ENCODE data around the gene STXBP1.

Gene STXBP1

DNA sequence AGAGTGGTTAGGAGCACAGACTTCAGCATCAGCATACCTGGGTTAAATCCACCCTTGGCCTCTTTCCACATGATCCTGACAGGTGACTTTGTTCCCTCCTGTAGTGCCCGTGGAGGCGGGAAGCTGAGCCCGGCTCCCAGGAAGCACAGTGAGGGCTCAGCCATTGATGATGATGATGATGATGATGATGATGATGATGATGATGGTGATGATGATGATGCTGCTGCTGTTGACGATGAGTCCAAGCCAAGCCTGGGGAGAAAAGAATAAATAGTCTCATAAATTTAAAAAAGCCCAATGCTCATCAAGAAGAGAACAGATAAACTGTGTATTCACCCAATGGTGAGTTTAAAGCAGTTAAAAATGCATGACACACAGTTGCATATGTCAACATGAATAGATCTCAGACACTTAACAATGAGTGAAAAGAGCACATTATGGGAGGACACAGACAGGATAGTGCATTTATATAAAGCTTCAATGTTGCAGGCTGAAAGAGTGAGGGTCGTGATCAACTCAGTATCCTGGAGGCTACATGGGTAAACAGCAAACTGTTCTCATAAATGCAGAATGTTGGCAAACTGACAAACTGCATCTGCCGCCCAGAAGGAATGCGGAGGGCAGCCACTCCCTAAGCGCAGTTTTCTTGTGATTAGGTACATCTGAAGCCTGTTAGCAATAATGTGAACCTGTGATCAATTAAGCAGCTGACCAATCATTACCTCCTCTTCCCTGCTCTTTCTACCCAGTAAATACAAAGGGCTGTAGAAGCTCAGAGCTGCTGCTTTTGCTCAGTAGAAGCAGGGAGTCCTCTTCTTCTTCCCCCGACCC is 83.0 kb downstream of the STXBP1 start:
- DNase-seq: no peak

DNA sequence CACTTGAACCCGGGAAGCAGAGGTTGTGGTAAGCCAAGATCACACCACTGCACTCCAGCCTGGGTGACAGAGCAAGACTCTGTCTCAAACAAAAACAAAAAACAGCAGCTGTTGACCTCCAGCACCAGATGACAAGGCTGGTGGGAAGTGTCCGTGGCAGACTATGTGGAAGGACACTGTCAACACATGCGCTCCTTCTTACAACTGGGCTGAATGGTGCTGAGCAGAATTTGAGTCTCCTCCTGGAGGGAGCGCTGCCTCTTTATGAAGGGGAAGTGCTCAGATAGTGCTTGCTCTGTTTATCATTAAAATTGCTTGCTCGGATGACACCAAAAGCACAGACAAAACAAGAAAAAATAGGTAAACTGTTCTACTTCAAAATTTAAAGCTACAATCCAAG is 85.5 kb downstream of the STXBP1 start:
- DNase-seq: no peak

DNA sequence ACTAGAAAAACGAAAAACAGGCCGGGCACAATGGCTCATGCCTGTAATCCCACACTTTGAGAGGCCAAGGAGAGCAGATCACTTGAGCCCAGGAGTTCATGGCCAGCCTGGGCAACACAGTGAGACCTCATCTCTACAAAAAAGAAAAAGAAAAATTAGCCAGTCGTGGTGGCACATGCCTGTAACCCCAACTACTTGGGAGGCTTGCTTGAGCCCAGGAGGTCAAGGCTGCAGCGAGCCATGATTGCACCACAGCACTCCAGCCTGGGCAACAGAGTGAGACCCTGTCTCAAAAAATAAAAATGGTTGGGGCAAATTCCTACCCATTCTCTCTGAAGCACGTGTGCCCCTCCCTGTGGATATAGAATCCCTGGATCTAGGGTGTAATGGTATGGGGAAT is 86.3 kb downstream of the STXBP1 start:
- no peak for DNase-seq

DNA sequence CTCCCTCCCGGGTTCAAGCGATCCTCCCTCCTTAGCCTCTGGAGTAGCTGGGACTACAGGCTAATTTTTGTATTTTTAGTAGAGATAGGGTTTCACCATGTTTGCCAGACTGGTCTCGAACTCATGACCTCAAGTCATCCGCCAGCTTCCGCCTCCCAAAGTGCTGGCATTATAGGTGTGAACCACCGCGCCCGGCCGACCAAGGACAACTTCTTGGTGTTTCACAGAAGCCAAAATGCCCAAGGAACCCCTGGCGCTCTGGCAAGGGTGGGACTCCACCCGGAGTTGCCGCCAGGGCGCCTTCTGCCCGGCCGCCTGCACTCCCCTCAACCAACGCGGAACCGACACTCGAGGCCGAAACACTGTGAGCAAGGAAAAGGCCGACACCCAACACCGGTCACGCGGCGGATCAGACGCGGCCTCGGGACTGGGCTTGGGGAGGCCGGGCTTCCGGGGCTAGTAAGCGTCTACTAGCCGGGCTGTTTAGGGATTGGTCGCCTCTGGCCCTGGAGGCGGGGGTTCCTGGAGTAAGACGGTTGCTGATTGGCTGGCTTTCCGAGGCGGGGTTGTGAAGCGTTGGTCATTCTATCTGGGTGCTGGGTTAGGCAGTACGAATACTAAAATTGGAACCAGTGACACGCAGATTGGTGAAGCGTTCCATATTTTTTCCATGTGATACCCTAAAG is 87.1 kb downstream of the STXBP1 start:
- DNase-seq: peak; percentile 92

DNA sequence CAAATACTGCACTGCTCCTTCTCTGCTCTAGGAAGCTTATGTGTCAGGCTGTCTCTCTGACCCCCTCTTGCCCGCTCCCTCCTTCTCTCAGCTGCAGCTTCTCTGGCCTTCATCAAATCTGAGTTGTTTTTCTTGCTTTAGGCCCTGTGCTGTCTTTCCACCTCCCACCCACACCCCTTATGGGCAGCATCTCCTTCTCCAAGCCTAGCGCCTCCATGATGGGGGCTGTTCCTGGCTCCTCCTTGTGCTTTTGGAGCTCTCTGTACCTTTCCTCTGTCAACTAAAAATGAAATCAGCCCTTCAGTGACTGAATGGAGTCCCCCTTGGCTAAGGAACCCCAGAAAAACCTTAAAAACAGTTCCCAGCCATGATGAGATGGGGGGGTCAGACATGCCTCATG is 88.1 kb downstream of the STXBP1 start:
- no peak for DNase-seq

DNA sequence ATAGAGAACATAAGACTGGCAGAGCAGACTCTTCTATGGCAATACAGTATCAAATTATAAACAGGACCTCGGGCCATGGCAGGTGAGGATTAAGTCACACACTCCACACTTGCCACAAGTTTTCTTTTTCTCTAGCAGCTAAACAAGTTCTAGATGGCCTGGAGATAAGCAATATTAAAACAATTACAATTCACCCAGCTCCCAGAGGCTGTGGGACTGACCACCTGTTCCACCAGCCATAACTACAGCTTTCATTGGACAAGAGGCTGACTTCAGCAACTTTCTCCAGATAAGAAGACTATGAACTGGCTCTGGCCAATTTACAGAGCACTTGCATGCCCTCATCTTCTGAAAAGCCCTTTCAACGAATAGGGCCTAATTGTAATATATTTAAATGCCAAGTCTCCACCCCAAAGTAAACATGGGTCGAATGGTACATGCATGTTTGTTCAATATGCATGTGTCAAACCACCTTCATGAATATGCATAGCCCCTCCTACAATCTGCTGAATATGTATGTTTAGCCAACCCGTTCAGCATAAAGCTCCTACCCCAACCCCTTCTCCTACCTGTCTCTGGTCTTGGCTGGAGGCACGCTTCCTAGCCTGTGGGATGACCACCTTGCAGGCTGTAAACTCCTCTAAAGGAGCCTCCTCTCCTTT is 88.6 kb downstream of the STXBP1 start:
- DNase-seq: no peak

DNA sequence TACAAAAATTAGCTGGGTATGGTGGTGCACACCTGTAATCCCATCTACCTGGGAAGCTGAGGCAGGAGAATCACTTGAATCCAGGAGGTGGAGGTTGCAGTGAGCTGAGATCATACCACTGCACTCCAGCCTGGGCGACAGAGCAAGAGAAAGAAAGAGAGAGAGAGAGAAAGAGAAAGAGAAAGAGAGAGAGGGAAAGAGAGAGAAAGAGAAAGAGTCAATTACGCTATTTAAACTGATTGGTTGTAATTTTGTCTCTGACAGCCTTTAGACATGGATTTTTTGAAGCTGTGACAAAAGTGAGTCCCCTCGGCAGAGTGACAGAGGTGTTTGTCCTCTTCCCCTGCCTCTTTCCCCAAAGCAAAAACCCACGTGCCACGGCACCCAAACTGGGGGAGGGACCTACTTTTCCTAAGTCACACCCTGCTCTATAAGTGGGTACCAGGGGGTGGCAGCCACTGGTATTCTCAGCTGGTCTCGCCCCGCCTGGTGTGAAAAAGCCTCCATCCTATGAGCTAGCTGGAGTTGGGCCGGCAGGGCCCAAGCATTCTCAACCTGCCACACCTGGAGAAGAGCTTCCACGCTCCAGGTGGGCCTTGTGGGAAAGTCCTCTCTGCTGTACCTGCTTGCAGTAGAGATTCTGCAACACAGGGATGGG is 91.3 kb downstream of the STXBP1 start:
- DNase-seq: no peak

GRCh38 chr9:127705577-127706379 is 93.7 kb downstream of the STXBP1 start:
- DNase-seq: no peak

DNA sequence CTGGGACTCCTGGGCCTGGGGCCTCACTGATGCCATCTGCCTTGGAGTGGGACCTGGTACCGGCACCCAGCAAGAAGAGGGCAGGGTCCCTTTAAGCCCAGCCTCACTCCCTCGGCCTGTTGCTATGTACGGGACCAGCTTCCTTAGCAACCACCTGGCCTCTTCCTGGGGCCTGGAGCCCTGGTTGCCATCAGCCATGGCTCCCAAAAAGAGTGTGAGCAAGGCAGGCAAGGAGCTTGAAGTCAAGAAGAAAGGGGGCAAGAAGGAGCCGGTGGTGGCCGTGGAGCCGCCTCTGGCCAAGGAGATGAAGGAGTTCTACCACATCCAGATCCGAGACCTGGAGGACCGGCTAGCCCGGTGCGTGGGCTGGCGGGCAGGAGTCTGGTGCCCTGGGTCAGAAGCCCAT is 94.8 kb downstream of the STXBP1 start, which contains the start of gene CFAP157:
Gene CFAP157 (plus strand): TSS at position 153 of the 406 bp plus-strand sequence. CDS start 44 bp downstream, at position 197.
- DNase-seq: no peak

DNA sequence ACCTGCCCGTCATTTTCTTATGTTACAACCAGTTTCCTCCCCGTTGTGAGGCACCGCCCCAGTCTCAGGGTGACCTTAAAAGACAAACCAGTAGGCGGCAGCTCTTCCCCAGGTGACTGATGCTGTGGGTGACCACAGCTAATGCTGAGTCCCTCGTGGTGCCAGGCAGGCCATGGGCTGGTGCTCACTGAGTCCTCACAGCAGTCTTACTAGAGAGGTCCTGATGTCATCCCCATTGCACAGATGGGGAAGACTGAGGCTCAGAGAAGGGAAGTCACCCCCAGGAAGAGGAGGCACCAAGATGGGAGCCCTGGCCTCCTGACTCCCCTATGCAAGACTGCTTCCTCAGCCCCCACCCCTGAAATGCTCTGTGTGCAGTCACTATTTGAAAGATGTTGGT is 95.7 kb downstream of the STXBP1 start:
- DNase-seq: peak; percentile 43

GRCh38 chr9:127708952-127709587 is 97.0 kb downstream of the STXBP1 start:
- no peak for DNase-seq

- no peak for DNase-seq
Measured at GRCh38 chr9:127710204-127710783, 98.2 kb downstream of the STXBP1 start.

DNA sequence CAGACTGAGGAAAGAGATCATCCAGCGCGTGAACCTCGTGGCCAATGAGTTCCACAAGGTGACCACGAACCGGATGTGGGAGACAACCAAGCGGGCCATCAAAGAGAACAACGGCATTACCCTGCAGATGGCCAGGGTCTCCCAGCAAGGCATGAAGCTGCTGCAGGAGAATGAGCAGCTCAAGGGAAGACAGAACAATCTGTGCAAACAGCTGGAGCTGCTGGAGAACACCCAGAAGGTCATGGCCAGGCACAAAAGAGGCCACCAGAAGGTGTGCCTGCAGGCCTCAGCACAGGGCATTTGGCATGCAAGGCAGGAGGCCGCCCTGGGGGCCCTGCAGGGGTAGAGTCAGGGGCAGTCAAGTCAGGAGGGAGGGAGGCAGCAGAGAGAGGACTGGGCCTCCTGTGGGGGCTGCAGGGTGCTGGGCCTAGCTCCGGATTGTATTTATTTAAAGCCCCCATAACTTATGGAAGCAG is 99.2 kb downstream of the STXBP1 start:
- no peak for DNase-seq

DNA sequence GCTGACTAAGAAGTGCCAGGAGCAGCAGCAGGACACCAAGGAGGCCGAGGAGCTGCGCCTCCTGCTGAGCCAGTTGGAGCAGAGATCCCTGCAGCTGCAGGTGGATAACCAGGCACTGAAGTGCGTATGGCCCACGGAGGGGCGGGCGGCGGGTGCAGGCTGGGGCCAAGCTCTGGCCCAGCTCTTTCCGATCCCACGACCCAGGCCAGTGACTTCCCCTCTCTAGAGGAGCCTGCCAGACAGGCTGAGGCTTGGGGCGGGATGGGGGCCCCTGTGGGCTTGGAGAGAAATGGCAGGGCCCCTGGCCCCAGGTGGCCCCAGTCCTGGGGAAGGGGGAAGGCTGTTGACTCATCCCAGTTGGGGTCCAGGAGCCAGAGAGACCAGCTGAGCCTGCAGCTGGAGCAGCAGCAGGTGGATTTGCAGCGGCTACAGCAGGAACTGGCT is 99.8 kb downstream of the STXBP1 start:
- no peak for DNase-seq

GRCh38 chr9:127712371-127712770 is 100.3 kb downstream of the STXBP1 start:
- DNase-seq: no peak

- DNase-seq: no peak
Measured at GRCh38 chr9:127712867-127713266, 100.8 kb downstream of the STXBP1 start.

- no peak for DNase-seq
Measured at GRCh38 chr9:127714020-127714750, 102.1 kb downstream of the STXBP1 start.

GRCh38 chr9:127714951-127715469 is 102.9 kb downstream of the STXBP1 start:
- no peak for DNase-seq

GRCh38 chr9:127715470-127716337 is 103.6 kb downstream of the STXBP1 start, which contains the start of the genes PTRH1 and TTC16:
Gene PTRH1, minus strand, starts transcription at chr9:127715663. Its CDS starts 24 bp downstream, at chr9:127715639.
Gene TTC16, plus strand, starts transcription at chr9:127716079. Its CDS starts 67 bp downstream, at chr9:127716146.
- DNase-seq: peak; percentile 93
